Measurements from ENCODE around the gene VAV3. TPM values are rescaled to one million over a fixed set of nuclear protein-coding genes. Genes with fewer than 3 reads are reported as not detected.

VAV3 gene
- polyA plus RNA-seq, 1 of the 3 experiments (the other 2 are of a cell fraction), result not detected

- Histone ChIP-seq H3K9me3 (no peaks in the 10 kb centered on the region), H3K27me3 (ENCODE audit: insufficient read depth) (no peaks in the 10 kb centered on the region), H3K4me2 (no peak overlapping the region), H2AFZ (ENCODE audit: low read depth) (no peak overlapping the region), H3K4me1 (ENCODE audit: control insufficient read depth in 1 of 2, insufficient read depth in 2 of 2, low read depth in 1 of 2, low read length in 1 of 2) (peaks cover 0 to 2% of the 10 kb centered on the region in 2 experiments; a peak in 1 of 4 replicates), H3K27ac (ENCODE audit: low read depth in 2 of 2, low read length in 1 of 2) (no peak overlapping the region), H3K79me2 (ENCODE audit: insufficient read depth) (no peaks in the 10 kb centered on the region), H3K4me3 (ENCODE audit: low read depth in 2 of 2, low read length in 1 of 2) (no peak overlapping the region), H3F3A (replicated peaks; ENCODE audit: insufficient read depth) (no peaks in the 10 kb centered on the region), H3K36me3 (replicated peaks in 1 of 2; ENCODE audit: control insufficient read depth in 1 of 2, insufficient read depth in 2 of 2, low read length in 1 of 2) (no peaks in the 10 kb centered on the region), H4K20me1 (ENCODE audit: insufficient read depth) (no peaks in the 10 kb centered on the region), H3K9ac (no peak overlapping the region), H3K9me2 (no peaks in the 10 kb centered on the region)
- POLR2A ChIA-PET, result no interaction called here
- no peak for DNase-seq
- WGBS (ENCODE audit: low lambda C conversion rate), result 60% methylated on average over 7 of the region's 7 CpGs
- CTCF ChIA-PET, result no interaction called here
- TF ChIP-seq RCOR1 (IDR thresholded peaks at IDR 0.05; ENCODE audit: low read length), result no peak
- TF ChIP-seq NFIC (IDR thresholded peaks at IDR 0.05; ENCODE audit: borderline replicate concordance), result no peak
- no peak for TF ChIP-seq RXRA (IDR thresholded peaks at IDR 0.05; ENCODE audit: borderline replicate concordance, low read depth)
- TF ChIP-seq REST (IDR thresholded peaks at IDR 0.05; ENCODE audit: low read depth, low read length), result no peak
- no peak for TF ChIP-seq SMC3 (IDR thresholded peaks at IDR 0.05; ENCODE audit: low read depth, low read length)
- no peak for TF ChIP-seq FOXM1 (IDR thresholded peaks at IDR 0.05; ENCODE audit: low read depth)
- TF ChIP-seq CTCF (IDR thresholded peaks at IDR 0.05), result no peak
- TF ChIP-seq MEF2A (IDR thresholded peaks at IDR 0.05; ENCODE audit: borderline replicate concordance, low read depth), result no peak
- no peak for TF ChIP-seq TCF12 (IDR thresholded peaks at IDR 0.05)
- no peak for TF ChIP-seq EZH2phosphoT487 (IDR thresholded peaks at IDR 0.05; ENCODE audit: borderline replicate concordance, low read depth)
- TF ChIP-seq SIN3A (IDR thresholded peaks at IDR 0.05; ENCODE audit: borderline replicate concordance, low read depth, low read length), result no peak
- no peak for TF ChIP-seq POLR2AphosphoS5 (IDR thresholded peaks at IDR 0.05; ENCODE audit: low read depth, low read length)
- no peak for TF ChIP-seq GATA2 (CRISPR knock-in tag; IDR thresholded peaks at IDR 0.05)
- TF ChIP-seq EP300 (IDR thresholded peaks at IDR 0.05; ENCODE audit: borderline replicate concordance in 1 of 2, low read depth in 1 of 2, low read length in 1 of 2), result no peak
- TF ChIP-seq USF1 (IDR thresholded peaks at IDR 0.05; ENCODE audit: borderline replicate concordance, low read depth), result no peak
- TF ChIP-seq FOXJ3 (CRISPR knock-in tag; IDR thresholded peaks at IDR 0.05), result no peak
- no peak for TF ChIP-seq MXI1 (IDR thresholded peaks at IDR 0.05; ENCODE audit: low read depth, low read length)
- no peak for TF ChIP-seq MAX (IDR thresholded peaks at IDR 0.05; ENCODE audit: low read depth)
- no peak for TF ChIP-seq ZBTB33 (IDR thresholded peaks at IDR 0.05; ENCODE audit: borderline replicate concordance, low read depth)
- TF ChIP-seq USF2 (IDR thresholded peaks at IDR 0.05; ENCODE audit: borderline replicate concordance, low read depth, low read length), result no peak
Measured at GRCh38 chr1:107914119-107914765, 50.7 kb downstream of the VAV3 start.
